ENCODE measurements around the gene CPNE9.

Gene CPNE9

GRCh38 chr3:9687514-9687913, 16.1 kb upstream of the CPNE9 start:
- DNase-seq (ENCODE audit: low read depth) = no peak

GRCh38 chr3:9688961-9689360, 14.7 kb upstream of the CPNE9 start:
- no peak for DNase-seq (ENCODE audit: low read depth)

DNA sequence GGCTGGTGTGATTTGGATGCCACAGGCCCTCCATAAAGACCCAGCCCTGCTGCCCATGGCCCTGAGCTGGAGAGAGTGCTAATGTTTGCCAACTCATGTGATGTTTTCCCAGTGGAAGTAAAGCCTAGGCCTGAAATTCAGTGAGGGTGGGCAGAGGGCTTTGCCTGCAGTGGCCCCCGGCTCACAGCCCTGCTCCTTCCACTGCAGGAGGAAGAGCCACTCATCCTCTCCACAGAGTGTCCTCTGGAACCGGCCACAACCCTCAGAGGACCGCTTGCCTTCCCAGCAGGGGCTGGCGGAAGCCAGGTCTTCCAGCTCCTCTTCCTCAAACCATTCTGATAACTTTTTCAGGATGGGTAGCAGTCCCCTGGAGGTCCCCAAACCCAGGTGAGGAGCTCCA, 13.9 kb upstream of the CPNE9 start:
- DNase-seq (ENCODE audit: low read depth) = no peak

DNA sequence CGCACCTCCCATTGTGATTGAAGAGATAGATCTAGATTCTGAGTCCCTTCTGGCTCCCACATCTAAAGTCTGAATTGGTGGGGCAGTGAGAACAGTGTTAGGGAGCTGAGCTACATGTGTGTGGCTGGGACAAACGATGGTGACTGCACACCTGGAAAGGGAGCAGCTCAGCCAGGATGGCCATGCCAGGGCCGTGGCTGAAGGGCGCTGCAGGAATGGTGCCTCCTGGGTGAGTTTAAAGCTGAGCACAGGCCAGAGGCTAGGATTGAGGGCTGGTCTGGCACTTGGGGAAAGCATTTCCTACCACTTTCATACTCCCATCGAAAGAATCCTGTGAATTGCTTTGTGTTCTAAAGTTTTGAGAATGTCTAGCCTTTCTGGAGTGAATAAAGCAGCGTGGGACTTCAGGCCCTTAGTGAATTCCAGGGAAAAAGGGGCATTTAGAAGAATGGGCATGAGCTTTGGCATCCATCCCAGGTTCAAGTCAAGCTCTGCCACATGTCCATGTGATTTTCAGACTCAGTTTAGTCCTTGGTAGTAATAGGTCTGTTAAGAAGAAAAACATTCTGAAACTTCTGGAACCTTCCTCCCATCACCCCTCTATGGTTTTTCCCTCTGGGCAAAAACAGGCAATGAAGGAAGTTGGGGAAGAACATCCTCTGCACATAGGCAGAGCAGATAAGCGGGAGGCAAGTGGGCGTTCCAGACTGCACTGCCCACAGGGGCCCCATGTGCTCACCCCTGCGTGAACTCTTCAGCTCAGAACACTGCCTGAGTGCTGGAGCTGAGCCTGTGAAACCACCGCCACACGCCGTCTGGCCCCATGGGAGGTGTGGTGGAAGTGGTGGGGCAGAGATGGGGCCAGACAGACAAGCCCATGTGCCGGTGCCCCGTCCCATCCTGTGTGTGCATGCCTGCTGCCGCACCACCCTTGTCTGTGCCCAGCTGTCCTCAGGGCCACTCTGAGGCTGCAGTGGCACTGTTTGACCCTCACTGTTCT, 12.9 kb upstream of the CPNE9 start:
- DNase-seq (ENCODE audit: low read depth) = no peak

GRCh38 chr3:9691636-9692035, 12.0 kb upstream of the CPNE9 start:
- DNase-seq (ENCODE audit: low read depth) = no peak

DNA sequence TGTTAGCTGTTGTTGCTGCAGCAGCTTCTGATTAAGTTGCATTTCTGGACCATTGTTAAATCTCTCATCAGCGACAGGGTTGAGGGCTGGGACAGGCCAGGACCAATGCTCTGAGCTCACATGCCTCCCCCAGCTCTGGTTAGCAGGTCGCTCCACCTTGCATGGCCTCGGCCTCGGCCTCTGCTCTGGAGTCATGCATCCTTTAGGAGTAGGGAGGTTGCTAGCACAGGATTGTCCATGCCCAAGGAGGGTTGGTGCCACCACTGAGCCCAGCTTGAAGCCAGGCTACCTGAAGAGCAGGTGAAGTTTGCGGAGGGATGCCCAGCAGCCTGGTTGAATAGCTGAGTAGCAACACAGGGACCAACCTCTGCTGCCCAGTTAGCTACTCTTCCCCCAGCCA, 11.2 kb upstream of the CPNE9 start:
- no peak for DNase-seq (ENCODE audit: low read depth)

DNA sequence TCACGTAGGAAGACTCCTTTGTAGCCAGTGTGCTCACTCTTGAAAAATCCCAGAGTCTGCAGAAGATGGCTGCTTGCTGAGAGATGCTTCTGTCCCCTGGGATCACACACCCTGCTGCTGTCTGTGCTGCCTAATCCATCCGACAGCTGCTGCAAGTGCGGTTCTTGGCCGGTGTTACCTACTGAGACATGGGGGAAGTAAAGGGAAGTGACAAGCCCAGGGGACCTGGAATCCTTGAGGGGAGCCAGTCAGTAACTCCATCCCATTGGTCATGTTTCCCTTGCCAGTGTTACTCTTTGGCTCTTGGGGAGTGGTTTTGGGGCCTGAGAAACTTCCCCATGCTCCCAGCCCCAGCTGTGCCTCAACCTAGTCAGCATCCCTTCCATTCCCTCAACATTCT, 8.3 kb upstream of the CPNE9 start:
- DNase-seq (ENCODE audit: low read depth) = no peak

DNA sequence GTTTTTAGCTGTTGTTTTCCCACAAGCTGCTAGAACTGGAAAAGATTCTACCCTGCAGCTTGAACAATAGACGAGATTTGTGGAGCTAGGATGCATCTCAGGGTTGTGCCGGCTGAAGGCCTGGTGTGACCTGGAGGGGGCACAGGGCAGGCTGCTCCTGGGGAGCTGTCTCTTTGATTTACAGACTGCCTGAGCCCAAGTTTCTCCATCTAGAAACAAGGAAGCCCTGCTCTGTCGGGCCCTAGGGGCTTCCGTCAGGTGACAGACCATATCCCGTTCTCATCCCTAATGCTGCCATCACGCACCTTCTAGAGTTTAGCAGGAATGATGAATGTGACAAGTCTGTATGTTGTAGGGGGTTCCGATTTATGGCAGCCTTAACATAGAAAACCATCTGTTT, 7.9 kb upstream of the CPNE9 start:
- no peak for DNase-seq (ENCODE audit: low read depth)

- no peak for DNase-seq (ENCODE audit: low read depth)
Observed at GRCh38 chr3:9696480-9697220, 7.0 kb upstream of the CPNE9 start.

GRCh38 chr3:9697892-9698291, 5.7 kb upstream of the CPNE9 start:
- DNase-seq (ENCODE audit: low read depth) = no peak

DNA sequence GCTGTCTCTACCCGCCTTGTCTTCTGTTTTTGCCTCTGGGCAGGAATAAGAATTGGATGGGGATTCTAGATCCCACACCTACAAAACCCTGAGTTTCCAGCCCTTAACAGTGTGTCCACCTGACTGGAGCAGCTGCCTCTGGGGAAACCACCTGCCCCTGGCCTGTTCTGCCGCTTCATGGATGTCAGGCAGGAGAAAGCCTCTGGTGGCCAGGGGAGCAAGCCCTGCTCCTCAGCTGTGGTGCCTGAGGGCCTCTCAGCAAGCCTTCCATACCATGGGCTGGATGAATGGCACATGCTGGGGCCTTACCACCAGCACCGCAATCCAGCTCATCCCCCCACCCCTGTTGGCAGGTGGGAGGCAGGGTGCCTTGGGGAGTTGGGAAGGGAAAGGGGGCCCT, 5.3 kb upstream of the CPNE9 start:
- no peak for DNase-seq (ENCODE audit: low read depth)

GRCh38 chr3:9700536-9700935, 3.1 kb upstream of the CPNE9 start:
- no peak for DNase-seq (ENCODE audit: low read depth)

- no peak for DNase-seq (ENCODE audit: low read depth)
Observed at GRCh38 chr3:9701006-9701405, 2.6 kb upstream of the CPNE9 start.

DNA sequence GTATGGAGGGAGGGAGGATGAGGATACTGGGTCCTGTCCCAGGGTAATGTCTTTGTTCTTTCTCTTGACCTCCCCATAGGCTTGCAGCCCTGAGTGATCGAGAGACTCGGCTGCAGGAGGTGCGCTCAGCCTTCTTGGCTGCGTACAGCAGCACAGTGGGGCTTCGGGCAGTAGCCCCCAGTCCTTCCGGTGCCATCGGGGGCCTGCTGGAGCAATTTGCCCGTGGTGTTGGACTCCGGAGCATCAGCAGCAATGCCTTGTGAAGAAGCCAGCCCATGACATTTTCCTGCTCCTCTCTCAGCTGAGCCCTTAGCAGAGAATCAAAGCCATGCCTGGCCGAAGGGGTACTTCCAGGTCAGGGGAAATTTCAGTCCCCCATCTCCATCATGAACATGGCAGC, 1.9 kb upstream of the CPNE9 start:
- no peak for DNase-seq (ENCODE audit: low read depth)

DNA sequence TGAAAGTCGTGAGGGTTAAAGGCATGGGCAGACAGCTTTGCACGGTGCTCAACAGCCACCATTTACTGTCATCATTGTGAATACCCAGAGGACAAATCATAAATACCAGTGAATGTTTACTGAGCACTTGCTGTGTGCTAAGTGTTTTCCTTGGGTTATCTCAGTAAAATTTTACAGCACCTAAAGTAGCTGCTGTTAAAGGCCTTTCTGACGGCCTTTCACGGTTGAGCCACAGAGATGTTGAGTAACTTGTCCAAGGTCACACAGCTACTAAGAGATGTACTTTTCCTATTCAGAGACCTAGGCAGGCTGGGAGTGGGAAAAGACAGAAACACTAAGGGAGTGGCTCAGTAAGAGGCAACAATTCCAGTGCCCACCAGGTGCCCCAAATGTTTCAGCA, 393 bp upstream of the CPNE9 start:
- no peak for DNase-seq (ENCODE audit: low read depth)

DNA sequence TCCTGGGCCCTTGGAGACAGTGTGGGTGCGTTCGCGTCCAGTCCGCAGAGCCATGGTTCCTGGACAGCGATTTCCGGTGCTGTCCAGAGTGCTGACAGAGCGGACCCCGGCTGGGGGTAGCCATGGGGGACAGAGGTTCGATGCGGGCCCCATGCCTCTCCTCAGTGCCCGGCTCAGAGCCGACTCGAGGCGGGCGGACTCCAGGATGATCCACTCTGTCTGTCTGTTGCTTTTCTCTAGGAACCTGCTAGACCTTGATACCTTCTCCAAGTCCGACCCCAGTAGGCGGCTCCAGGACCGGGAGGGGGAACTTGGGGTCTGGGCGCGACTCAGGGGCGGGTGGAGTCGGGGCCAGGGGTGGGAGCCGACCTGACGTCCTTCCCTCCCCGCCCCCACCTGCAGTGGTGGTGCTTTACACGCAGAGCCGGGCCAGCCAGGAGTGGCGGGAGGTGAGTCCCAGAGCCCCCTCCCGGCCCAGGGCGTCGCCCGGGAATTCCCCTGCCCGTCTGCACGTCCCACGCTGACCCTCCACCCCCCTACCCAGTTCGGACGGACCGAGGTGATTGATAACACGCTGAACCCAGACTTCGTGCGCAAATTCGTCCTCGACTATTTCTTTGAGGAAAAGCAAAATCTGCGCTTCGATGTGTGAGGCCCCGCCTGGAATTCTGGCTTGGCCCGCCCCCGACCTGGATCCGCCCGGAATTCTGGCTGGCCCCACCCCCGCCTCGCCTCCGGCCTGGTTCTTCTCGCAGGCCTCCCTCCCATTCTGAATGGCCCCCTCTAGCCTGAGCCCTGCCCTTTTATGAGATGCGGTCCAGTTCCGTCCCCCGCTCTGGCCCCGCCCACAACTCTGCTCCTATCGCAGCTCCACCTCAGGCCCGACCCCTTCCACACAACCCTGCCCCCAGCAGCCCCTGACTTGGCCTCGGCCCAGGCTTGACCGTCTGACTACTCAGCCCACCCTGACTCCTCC, 1.0 kb downstream of the CPNE9 start:
- DNase-seq (ENCODE audit: low read depth) = no peak

DNA sequence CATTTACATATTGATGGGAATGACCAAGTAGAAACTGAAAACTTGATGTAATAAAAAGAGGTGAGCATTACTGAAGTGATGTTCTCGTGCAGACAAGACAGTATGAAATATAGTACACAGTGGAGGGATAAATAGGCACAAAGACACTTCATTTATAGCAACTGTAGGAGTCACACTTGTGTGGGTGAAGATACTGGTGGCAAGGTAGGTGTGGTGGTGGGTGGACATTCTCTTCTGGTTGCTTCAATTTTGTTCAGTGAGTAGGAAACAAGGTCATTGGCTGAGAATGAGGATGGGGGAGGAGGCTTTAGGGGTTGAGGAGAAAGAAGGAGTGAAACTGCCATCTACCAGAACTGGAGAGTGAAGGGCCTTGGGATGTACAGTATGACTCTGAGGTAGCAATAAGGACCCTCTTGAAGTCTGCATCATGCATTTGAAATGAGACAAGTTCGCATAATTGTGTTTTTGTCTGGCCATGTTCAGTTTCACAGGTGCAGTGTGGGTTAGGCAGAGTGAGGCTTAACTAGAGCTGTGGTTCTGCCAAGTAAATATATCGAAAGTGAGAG, 6.6 kb downstream of the CPNE9 start:
- no peak for DNase-seq (ENCODE audit: low read depth)

- DNase-seq (ENCODE audit: low read depth) = no peak
Observed at GRCh38 chr3:9712415-9712814, 8.8 kb downstream of the CPNE9 start.

- no peak for DNase-seq (ENCODE audit: low read depth)
Observed at GRCh38 chr3:9713142-9713541, 9.5 kb downstream of the CPNE9 start.

DNA sequence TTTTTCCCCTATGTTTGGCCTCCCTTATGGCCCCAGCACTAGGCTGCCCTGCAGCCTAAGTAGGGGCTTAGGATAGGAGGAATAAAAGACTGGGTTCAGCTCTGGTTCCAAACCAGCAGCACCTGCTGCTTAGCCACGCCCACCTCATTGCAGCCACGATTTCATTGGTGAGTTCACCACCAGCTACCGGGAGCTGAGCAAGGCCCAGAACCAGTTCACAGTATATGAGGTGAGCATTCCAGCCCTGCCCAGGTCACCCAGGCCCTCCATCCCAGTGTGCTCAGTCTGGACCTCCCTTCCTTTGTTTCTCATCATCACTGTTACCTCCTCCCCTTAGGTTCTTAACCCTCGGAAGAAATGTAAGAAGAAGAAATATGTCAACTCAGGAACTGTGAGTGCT, 11.5 kb downstream of the CPNE9 start:
- no peak for DNase-seq (ENCODE audit: low read depth)

DNA sequence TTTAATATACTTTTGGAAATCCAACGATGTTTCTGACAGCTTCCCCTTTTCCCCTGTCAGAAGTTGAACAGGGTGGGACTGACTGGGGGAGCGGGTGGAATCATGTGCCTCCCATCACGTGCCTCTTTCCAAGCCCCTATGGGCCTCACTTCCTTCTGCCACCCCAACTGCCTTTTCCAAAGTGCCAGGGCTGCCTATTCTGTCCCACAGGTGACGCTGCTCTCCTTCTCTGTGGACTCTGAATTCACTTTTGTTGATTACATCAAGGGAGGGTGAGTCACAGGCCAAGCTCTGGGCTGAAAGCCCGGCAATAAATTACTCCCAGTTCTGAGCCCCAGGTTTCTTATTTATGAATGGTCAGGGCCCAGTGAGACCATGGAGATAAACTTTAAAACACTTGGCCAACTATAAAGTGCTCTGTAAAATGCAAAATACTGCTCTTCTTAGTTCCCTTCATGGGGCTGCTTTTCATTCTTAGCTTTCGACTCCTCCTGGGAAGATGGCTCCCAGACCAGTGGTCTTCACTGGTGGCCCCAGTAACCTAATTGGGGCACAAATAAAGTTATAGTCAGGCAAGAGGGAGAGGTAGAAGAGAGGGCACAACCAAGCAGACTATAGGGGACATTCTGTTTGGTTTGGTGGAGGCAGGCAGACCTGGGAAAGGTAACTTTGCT, 12.3 kb downstream of the CPNE9 start:
- no peak for DNase-seq (ENCODE audit: low read depth)
